OCI-M2 (cell line): Measurements from ENCODE around the gene ATAD3A.
A peak's percentile ranks its signal among the peaks of the same experiment; 100 is the strongest.
"Not testable (repeated sequence)": the region's sequence is repeated elsewhere in the genome, so short reads cannot be mapped to it uniquely, and the experiment has no call there.

Source experiments
- DNase-seq: peaks from one replicate; lab custom pipeline; 2025; ENCODE audit not compliant: unreplicated experiment; lab: John Stamatoyannopoulos, UW

The ATAD3A gene

GRCh38 chr1:1511533-1512285 is at the start of gene ATAD3A:
TSS of gene ATAD3A (plus strand) at chr1:1512162. CDS start at chr1:1512269, 107 bp downstream.
- DNase-seq = peak; percentile 54

GRCh38 chr1:1462318-1462966 is 49.5 kb upstream of the ATAD3A start:
- no peak for DNase-seq

- no peak for DNase-seq
Observed at GRCh38 chr1:1463312-1463711, 48.6 kb upstream of the ATAD3A start.

- not testable (repeated sequence) for DNase-seq
Observed at GRCh38 chr1:1468196-1468985, 43.6 kb upstream of the ATAD3A start.

- DNase-seq = no peak
Observed at GRCh38 chr1:1470626-1471388, 41.2 kb upstream of the ATAD3A start.

GRCh38 chr1:1471389-1472052 is 40.4 kb upstream of the ATAD3A start, which contains the start of gene ATAD3B:
TSS of gene ATAD3B (plus strand) at chr1:1471765. CDS start at chr1:1471885, 120 bp downstream.
- DNase-seq = peak; percentile 48

- not testable (repeated sequence) for DNase-seq
Observed at GRCh38 chr1:1472053-1472876, 39.7 kb upstream of the ATAD3A start.

GRCh38 chr1:1476011-1476410 is 36.0 kb upstream of the ATAD3A start:
- not testable (repeated sequence) for DNase-seq

- no peak for DNase-seq
Observed at GRCh38 chr1:1477206-1477605, 34.8 kb upstream of the ATAD3A start.

- no peak for DNase-seq
Observed at GRCh38 chr1:1479547-1480487, 32.1 kb upstream of the ATAD3A start.

GRCh38 chr1:1480488-1480867 is 31.5 kb upstream of the ATAD3A start:
- not testable (repeated sequence) for DNase-seq

GRCh38 chr1:1481811-1482210 is 30.2 kb upstream of the ATAD3A start:
- not testable (repeated sequence) for DNase-seq

GRCh38 chr1:1482856-1483255 is 29.1 kb upstream of the ATAD3A start:
- no peak for DNase-seq

GRCh38 chr1:1483714-1484113 is 28.2 kb upstream of the ATAD3A start:
- DNase-seq = no peak

- not testable (repeated sequence) for DNase-seq
Observed at GRCh38 chr1:1484976-1485750, 26.8 kb upstream of the ATAD3A start.

GRCh38 chr1:1485755-1486317 is 26.1 kb upstream of the ATAD3A start:
- not testable (repeated sequence) for DNase-seq

- DNase-seq = no peak
Observed at GRCh38 chr1:1487701-1488100, 24.3 kb upstream of the ATAD3A start.
